GM12892 (cell line): ENCODE measurements around the gene ZNF140.

Source experiments
- POLR2A ChIP-seq: IDR thresholded peaks from 2 replicates; pipeline ENCODE4 v1.6.1; 2011; ENCODE audit warnings: low read depth, low read length, control low read depth
- POLR2AphosphoS5 ChIP-seq: IDR thresholded peaks from 2 replicates; pipeline ENCODE4 v1.6.1; 2011; ENCODE audit warnings: low read depth, low read length, control low read depth

DNA sequence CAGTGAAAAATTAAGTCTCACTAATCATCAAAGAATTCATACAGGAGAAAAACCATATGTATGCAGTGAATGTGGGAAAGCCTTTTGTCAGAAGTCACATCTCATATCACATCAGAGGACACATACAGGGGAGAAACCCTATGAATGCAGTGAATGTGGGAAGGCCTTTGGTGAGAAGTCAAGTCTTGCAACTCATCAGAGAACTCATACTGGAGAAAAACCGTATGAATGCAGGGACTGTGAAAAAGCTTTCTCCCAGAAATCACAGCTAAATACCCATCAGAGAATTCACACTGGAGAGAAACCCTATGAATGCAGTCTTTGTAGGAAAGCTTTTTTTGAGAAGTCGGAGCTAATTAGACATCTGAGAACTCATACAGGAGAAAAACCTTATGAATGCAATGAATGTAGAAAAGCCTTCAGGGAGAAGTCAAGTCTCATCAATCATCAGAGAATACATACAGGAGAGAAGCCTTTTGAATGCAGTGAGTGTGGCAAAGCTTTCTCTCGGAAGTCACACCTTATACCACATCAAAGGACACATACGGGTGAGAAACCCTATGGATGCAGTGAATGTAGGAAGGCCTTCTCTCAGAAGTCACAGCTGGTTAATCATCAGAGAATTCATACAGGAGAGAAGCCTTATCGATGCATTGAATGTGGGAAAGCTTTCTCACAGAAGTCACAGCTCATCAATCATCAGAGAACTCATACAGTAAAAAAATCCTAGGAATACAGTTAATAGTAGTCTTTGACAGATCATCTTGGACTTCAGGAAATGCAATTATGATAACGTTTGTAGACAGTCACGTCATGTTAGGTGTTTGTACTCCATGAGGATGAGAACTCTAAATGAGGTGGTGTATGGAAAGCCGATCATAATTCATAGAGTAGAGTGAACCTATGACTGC is 22.3 kb upstream of the ZNF140 start:
- TF ChIP-seq POLR2A (no peak), POLR2AphosphoS5 (no peak)
